ENCODE data around the gene SMARCD3.

GRCh38 chr7:151254851-151255250, 6.4 kb upstream of the SMARCD3 start:
- TF ChIP-seq POLR2A (IDR thresholded peaks at IDR 0.05; ENCODE audit: control extremely low read depth in 1 of 2, low read depth in 2 of 2, low read length in 2 of 2) (no peak), POLR2AphosphoS5 (IDR thresholded peaks at IDR 0.05; ENCODE audit: low read depth, low read length) (no peak), SAP30 (IDR thresholded peaks at IDR 0.05; ENCODE audit: insufficient read depth, insufficient replicate concordance, low read length) (no peak), RNF2 (IDR thresholded peaks at IDR 0.05; ENCODE audit: borderline replicate concordance, low read depth, low read length, missing control alignments, poor library complexity, severe bottlenecking) (no peak), TCF12 (IDR thresholded peaks at IDR 0.05; ENCODE audit: low read depth, low read length) (no peak), EP300 (IDR thresholded peaks at IDR 0.05; ENCODE audit: borderline replicate concordance in 1 of 2, low read depth in 2 of 2, low read length in 2 of 2) (no peak), SP1 (IDR thresholded peaks at IDR 0.05; ENCODE audit: low read depth, low read length) (no peak), E2F6 (IDR thresholded peaks at IDR 0.05) (no peak), EZH2 (IDR thresholded peaks at IDR 0.05; ENCODE audit: low read depth, low read length, severe bottlenecking) (no peak), ATF3 (IDR thresholded peaks at IDR 0.05; ENCODE audit: insufficient read depth, low read depth, low read length) (no peak), MAFK (IDR thresholded peaks at IDR 0.05; ENCODE audit: low read depth, low read length) (no peak)
- TF ChIP-seq, protein P1, sequence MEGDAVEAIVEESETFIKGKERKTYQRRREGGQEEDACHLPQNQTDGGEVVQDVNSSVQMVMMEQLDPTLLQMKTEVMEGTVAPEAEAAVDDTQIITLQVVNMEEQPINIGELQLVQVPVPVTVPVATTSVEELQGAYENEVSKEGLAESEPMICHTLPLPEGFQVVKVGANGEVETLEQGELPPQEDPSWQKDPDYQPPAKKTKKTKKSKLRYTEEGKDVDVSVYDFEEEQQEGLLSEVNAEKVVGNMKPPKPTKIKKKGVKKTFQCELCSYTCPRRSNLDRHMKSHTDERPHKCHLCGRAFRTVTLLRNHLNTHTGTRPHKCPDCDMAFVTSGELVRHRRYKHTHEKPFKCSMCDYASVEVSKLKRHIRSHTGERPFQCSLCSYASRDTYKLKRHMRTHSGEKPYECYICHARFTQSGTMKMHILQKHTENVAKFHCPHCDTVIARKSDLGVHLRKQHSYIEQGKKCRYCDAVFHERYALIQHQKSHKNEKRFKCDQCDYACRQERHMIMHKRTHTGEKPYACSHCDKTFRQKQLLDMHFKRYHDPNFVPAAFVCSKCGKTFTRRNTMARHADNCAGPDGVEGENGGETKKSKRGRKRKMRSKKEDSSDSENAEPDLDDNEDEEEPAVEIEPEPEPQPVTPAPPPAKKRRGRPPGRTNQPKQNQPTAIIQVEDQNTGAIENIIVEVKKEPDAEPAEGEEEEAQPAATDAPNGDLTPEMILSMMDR (IDR thresholded peaks at IDR 0.05; ENCODE audit: control extremely low read depth in 1 of 3, insufficient read depth in 1 of 3, low read depth in 1 of 3, low read length in 3 of 3): no peak

All from H1 (cell line).